GM21825 (cell line): ENCODE measurements around the gene MAMSTR.

Source experiments
- ATAC-seq: cut with Tn5 transposase; IDR thresholded peaks from one replicate; pipeline ENCODE4 v1.9.1; 2021; ENCODE audit warnings: mild to moderate bottlenecking, moderate library complexity; ENCODE audit not compliant: unreplicated experiment

MAMSTR gene

GRCh38 chr19:48746738-48747575 lies 27.4 kb upstream of the MAMSTR start, which contains the start of gene IZUMO1:
TSS of gene IZUMO1 (minus strand) at chr19:48746909. CDS start at chr19:48745859, 1,050 bp downstream.
- no peak for ATAC-seq

DNA sequence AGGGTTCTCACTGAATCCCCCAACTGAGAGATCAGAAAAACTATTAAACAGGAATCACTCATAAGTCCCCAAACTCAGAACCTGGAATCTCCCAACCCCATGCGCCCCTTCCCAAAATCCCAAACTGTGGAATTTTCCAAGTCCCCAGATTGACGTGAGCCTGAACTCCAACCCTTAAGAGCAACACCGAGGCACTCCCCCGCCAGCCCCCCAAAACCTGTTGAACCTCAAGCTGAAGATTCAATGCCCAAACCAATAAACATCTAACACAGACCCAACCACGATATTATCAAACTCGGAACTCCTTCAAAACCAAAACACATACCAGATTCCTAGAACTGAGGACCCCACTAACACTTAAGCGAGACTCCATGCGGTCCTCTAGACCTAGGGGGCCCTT lies 26.6 kb upstream of the MAMSTR start:
- ATAC-seq: no peak

- ATAC-seq: no peak
Measured at GRCh38 chr19:48745208-48745995, 25.9 kb upstream of the MAMSTR start.

GRCh38 chr19:48742096-48742495 lies 22.6 kb upstream of the MAMSTR start:
- ATAC-seq: no peak

DNA sequence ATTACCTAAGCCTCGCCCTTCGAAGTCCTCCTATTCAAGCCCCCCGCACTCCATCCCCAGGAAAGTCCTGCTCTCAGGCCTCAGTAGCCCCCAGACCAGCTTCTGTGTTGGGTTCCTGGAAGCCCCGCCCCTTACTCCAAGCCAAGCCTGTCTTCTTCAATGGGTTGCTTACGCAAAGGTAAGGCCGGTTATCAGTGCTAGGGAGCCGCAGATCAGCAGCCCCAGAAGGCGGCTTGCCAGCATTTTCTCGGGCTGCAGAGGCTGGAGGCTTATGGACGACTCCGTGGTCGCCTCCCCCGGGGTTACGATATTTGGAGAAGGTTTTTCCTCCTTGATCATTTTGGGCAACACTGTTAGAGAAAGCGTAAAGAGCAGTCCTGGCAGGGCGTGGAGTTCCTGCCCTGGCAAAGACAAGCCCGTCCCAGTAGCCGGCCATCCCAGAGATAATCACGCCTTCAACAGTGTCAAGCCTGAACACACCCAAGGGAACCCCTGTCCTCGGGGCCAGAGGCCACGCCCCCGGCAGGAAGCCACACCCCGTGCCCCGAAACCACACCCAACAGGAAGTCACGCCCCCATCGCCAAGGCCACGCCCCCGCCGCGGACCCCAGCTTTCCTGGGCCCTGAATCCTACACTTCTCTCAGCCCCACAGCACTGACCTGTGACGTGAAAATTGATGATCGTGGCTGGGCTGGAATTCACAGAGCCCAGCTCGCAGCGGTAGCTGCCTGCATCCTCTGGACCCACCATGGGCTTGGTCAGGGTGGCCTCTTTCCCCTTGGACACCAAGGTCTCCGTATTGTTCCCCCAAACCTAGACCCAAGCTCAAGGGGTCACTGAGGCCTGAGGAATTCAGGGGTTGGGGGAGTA lies 21.8 kb upstream of the MAMSTR start:
- no peak for ATAC-seq

DNA sequence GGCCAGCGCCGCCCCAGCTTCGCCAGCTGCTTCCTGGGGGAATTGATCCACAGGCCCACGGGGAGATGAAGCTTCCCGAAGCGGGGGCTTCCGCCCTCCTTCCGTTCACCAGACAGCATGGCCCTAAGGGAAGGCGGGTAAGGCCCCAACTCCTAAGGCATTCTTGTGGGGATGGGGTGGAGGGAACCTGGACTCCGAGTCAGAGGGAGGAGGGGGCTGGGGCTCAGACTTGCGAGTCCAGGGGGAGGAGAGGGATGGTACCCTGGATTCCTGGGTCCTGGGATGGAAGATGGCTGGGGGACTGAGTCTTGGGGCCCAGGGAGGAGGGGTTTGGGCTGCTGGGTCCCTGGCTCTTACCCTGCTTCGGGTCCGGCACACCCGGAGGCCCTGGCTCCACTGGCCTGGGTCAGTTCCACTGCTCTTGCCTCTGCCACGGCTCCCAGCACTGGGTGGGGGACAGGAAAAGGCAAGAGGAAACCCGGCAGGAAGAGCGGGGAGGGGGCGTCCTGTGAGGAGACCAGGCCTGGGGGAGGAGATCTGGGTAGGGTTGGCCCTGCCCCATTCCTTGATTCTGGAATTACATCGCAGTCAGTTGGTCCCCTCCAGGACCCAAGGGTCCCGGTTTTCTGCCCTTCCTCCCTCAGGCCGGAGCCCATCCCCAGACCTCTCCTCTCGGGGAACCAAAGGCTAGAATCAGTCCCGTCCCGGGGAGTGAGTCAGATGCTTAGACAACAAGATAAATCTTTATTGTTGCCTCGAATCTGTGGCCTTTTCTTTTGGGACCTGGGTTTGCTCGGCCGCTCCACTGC lies 20.8 kb upstream of the MAMSTR start, which contains the start of gene RASIP1:
TSS of gene RASIP1 (minus strand) at position 447 of the 809 bp plus-strand sequence. CDS start at position 119, 328 bp downstream.
- ATAC-seq: no peak

DNA sequence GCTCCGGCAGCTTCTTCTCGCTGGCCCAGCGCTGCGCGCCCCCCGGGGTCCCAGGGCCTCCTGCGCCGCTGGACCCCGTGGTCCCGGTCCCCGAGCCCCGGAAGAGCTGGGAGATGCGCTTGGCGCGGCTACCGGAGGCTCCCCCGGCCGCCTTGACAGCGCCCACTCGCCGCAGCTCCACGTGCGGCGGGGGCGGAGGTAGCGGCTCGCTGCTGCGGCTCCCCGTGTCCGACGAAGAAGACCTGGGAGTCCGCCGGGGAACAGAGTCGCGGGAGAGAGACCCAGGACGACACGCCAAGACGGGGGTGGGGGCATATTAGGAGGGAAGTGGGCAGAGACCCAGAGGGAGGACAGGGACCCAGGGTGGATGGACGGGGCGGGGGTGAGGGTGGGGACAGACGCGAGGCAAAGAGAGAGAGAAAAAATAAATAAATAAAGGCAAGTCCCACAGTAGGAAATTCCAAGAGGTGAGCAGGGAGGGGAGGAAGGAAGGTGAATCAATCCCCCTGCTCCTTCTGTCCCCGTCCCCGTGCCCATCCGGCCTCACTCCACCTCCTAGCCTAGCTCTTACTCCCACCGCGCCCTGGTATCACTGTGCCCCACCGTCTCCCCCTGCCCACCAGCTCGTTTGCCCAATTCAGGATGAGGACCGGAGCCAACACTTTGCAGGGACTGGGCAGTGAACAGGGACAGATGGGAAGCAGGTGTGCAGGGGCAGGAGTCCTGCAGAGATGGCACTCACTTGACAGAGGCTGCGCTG lies 20.1 kb upstream of the MAMSTR start:
- no peak for ATAC-seq

- peak; percentile 78 for ATAC-seq
Measured at GRCh38 chr19:48738557-48739403, 19.3 kb upstream of the MAMSTR start.

- no peak for ATAC-seq
Measured at GRCh38 chr19:48737360-48737998, 18.0 kb upstream of the MAMSTR start.

- no peak for ATAC-seq
Measured at GRCh38 chr19:48735031-48735615, 15.6 kb upstream of the MAMSTR start.

GRCh38 chr19:48734625-48735024 lies 15.1 kb upstream of the MAMSTR start:
- no peak for ATAC-seq

GRCh38 chr19:48731452-48731851 lies 11.9 kb upstream of the MAMSTR start:
- ATAC-seq: no peak

DNA sequence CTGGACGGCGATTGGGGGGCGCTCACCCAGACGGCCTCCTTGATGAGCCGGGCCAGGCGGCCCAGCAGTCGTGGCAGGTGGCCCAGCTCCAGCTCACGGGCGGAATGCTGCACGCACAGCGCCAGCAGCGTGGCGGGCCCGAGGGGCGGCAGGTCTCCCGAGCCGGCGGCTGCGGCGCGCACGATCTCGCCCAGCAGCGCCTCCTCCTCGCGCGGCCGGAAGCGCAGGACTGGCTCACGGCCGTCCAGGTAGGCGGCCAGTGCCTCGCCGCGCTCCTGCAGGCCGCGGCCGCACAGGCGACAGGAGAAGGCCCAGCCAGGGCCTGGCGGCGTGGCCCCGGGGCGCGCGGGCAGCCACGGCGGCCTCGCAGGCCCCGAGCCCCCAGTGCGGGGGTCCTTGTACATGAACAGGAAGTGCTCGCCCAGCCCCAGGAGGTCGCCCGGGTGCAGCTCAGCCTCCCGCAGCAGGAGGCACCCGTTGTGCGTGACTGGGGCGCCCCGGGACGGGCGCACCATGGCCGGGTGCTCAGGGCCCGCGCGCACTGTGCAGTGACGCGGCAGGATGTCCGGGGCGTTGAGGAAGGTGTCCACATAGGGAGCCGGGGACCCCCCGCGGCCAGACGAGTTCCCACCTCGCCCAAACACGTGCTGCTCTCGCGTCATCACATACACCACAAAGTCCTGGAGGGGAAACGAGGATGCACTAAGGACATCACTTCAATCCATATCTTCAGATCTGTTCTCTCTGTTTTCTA lies 9.6 kb upstream of the MAMSTR start:
- ATAC-seq: no peak

- no peak for ATAC-seq
Measured at GRCh38 chr19:48726556-48726955, 7.0 kb upstream of the MAMSTR start.

DNA sequence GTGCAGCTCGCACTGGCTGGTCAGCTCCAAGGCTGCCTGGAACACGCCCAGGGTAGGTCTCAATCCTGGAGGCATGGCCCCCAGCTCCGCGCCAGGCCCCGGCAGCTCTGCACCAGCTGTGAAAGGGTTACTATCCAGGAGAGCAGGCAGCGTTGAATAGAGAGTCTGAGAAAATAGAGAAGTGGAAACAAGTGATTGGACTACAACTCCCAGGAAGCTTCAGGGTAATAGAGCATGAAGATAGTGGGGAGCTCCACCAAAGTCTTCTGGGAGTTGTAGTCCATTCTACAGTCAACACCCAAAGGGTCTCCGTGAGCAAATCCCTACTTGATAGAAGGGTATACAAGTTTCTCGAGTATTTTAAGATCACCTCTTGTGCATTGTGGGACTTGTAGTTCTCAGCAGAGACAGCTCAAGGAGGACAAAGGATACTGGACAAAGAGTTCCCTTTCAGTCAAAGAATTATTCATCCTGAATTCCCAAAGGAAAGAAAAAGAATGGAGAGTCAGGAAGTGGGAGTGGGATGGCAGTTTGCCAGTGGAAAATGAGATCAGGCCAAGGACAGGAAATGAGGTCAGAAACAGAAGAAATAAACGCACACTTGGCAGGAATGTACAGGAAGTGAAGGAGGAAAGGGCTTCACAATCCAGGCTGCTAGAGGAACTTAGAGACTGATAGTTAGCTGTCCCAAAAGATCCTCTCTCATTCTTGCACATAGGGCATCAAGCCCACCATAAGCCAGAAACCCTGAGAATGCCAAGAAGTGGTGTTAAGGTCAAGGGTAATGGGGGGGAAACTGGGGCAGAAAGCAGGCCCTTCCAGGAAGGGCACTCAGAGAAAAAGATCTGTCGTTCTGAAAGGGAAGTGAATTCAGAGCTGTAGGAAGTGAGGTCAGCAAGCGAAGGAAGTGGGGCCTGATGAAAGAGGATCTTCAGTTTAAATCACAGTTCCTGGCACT lies 5.5 kb upstream of the MAMSTR start:
- no peak for ATAC-seq
